ENCODE results near the gene OR8D1. TPM values are rescaled to one million over a fixed set of nuclear protein-coding genes. Genes with fewer than 3 reads are reported as not detected.
"Not testable (repeated sequence)": the region's sequence is repeated elsewhere in the genome, so short reads cannot be mapped to it uniquely, and the experiment has no call there.

OR8D1 gene
- total RNA-seq, 1 donor from 2014 or later, result not detected

GRCh38 chr11:124285610-124286344, 28.0 kb downstream of the OR8D1 start:
- no peak for DNase-seq

DNA sequence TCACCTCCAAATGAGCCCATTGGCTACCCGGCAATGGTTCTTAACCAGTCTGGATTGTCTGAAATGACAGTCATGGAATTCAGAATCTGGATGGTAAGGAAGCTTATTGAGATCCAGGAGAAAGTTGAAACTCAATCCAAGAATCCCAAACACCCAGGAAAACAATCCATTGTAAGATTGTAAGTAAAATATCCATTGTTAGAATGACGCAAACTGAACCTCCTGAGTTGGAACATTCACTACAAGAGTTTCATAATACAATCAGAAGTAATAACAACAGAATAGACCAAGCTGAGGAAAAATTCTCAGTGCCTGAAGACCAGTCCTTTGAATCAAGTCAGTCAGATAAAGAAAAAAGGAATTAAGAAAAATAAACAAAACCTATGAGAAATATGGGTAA, 35.5 kb downstream of the OR8D1 start:
- no peak for DNase-seq

GRCh38 chr11:124277804-124278203, 35.9 kb downstream of the OR8D1 start:
- no peak for DNase-seq

- DNase-seq, result no peak
Observed at GRCh38 chr11:124277207-124277606, 36.5 kb downstream of the OR8D1 start.

DNA sequence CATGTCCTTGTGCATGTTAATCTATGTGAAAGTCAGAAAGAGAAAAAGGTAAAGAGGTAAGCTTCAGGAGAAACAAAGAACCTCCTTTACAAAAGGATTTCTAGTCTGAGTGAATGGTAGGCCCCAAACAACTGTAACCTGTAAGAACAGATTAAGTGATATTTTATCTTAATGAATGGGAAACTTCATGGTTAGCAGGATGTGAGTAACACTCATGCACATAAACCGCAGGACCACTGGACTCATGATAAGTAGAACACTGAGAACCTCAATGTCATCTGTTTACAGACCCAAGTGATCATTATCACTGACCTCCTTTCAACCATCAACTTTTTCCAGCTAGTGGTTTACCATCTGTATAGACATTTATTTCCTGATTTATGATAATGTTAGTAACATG, 37.7 kb downstream of the OR8D1 start:
- no peak for DNase-seq

- no peak for DNase-seq
Observed at GRCh38 chr11:124274000-124274399, 39.7 kb downstream of the OR8D1 start.

GRCh38 chr11:124270886-124271285, 42.9 kb downstream of the OR8D1 start:
- not testable (repeated sequence) for DNase-seq

DNA sequence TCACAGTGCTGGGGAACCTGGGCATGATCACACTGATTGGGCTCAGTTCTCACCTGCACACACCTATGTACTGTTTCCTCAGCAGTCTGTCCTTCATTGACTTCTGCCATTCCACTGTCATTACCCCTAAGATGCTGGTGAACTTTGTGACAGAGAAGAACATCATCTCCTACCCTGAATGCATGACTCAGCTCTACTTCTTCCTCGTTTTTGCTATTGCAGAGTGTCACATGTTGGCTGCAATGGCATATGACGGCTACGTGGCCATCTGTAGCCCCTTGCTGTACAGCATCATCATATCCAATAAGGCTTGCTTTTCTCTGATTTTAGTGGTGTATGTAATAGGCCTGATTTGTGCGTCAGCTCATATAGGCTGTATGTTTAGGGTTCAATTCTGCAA, 48.7 kb downstream of the OR8D1 start:
- not testable (repeated sequence) for DNase-seq

GRCh38 chr11:124256076-124256475, 57.7 kb downstream of the OR8D1 start, which contains the start of gene OR8G5:
Gene OR8G5 (plus strand): TSS chr11:124256376. CDS start chr11:124264932, 8,556 bp downstream.
- no peak for DNase-seq

Other genes starting within 250 kb of the OR8D1 start
- gene VWA5A, start 198.5 kb downstream of the OR8D1 start, total RNA-seq, result 22.0 TPM
- not detected for gene OR10D3, start 130.6 kb downstream of the OR8D1 start, total RNA-seq
- not detected for gene OR8G1, start 72.9 kb downstream of the OR8D1 start, total RNA-seq
- gene OR8G5, start 57.6 kb downstream of the OR8D1 start, total RNA-seq, result not detected
- not detected for gene OR8D2, start 6.2 kb upstream of the OR8D1 start, total RNA-seq
- gene OR8B2, start 70.5 kb upstream of the OR8D1 start, total RNA-seq, result not detected
- not detected for gene OR8B3, start 85.1 kb upstream of the OR8D1 start, total RNA-seq
- gene OR8B4, start 110.9 kb upstream of the OR8D1 start, total RNA-seq, result not detected
- gene OR8B8, start 131.7 kb upstream of the OR8D1 start, total RNA-seq, result not detected
- not detected for gene OR8B12, start 229.7 kb upstream of the OR8D1 start, total RNA-seq

Data from skin of body (tissue), 2 donors.